ENCODE results near the gene CGB3.

CGB3 gene

DNA sequence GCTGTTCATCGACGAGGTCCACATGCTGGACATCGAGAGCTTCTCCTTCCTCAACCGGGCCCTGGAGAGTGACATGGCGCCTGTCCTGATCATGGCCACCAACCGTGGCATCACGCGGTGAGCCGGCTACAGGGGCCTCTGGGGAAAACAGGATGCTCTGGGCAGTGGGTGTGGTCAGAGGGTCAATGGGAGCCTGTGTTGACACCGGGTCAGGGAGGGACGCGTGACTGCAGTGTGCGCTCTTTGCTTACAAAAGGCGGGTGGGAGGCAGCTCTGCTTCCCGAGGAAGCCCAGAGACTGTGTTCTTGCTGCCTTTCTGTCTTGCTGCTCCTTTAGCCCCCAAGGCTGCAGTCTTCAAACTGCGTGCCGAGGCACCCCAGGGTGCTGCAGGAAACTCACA is 12.9 kb downstream of the CGB3 start:
- no peaks in the 10 kb centered on the region for H3K9me3 ChIP-seq
- TF ChIP-seq, protein P1, sequence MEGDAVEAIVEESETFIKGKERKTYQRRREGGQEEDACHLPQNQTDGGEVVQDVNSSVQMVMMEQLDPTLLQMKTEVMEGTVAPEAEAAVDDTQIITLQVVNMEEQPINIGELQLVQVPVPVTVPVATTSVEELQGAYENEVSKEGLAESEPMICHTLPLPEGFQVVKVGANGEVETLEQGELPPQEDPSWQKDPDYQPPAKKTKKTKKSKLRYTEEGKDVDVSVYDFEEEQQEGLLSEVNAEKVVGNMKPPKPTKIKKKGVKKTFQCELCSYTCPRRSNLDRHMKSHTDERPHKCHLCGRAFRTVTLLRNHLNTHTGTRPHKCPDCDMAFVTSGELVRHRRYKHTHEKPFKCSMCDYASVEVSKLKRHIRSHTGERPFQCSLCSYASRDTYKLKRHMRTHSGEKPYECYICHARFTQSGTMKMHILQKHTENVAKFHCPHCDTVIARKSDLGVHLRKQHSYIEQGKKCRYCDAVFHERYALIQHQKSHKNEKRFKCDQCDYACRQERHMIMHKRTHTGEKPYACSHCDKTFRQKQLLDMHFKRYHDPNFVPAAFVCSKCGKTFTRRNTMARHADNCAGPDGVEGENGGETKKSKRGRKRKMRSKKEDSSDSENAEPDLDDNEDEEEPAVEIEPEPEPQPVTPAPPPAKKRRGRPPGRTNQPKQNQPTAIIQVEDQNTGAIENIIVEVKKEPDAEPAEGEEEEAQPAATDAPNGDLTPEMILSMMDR (IDR thresholded peaks at IDR 0.05) = no peak
- H3K27ac ChIP-seq = no peak overlapping the region
- H3K4me3 ChIP-seq (ENCODE audit: low read depth in 1 of 2, low read length in 1 of 2) = no peak overlapping the region
- no peaks in the 10 kb centered on the region for H3K27me3 ChIP-seq
- no peaks in the 10 kb centered on the region for H3K4me1 ChIP-seq (ENCODE audit: control insufficient read depth in 1 of 2, insufficient read depth in 1 of 2, low read depth in 1 of 2, low read length in 1 of 2)
- peaks cover 78% of the 10 kb centered on the region for H3K36me3 ChIP-seq

DNA sequence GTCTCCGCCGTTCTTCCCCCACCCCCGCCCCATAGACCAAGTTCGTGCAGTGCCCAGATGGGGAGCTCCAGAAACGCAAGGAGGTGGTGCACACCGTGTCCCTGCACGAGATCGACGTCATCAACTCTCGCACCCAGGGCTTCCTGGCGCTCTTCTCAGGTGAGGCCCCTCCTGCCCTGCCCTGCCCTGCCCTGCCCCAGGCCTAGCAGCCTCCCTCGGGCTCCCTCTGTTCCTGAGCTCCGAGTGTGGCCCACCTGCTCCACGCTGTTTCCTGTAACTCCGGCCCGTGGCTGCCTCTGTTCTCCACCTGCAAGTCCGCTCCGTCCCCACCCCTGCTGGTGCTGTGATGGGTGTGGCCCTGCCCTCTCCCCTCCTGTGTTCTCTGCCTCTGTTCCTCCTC is 13.7 kb downstream of the CGB3 start:
- Histone ChIP-seq H3K36me3 (peaks cover 78% of the 10 kb centered on the region), H3K9me3 (no peaks in the 10 kb centered on the region), H3K4me1 (ENCODE audit: control insufficient read depth in 1 of 2, insufficient read depth in 1 of 2, low read depth in 1 of 2, low read length in 1 of 2) (no peaks in the 10 kb centered on the region), H3K27ac (no peak overlapping the region), H3K27me3 (no peaks in the 10 kb centered on the region), H3K4me3 (ENCODE audit: low read depth in 1 of 2, low read length in 1 of 2) (no peak overlapping the region)
- TF ChIP-seq, protein P1 (IDR thresholded peaks at IDR 0.05) = no peak

DNA sequence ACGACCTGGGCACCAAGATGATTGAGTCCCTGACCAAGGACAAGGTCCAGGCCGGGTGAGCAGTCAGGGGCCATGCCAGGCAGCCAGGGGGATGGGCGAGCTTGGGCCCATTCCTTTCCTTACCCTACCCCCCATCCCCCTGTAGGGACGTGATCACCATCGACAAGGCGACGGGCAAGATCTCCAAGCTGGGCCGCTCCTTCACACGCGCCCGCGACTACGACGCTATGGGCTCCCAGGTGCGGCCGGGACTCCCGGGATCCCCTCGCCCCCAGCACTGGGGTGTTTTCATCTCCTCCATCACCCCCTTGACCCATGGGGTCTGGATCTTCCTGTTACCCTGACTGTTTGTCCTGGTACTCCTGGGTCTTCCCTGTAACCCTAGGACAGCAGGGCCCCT is 14.3 kb downstream of the CGB3 start:
- Histone ChIP-seq H3K27ac (no peak overlapping the region), H3K36me3 (peaks cover 77% of the 10 kb centered on the region), H3K4me1 (ENCODE audit: control insufficient read depth in 1 of 2, insufficient read depth in 1 of 2, low read depth in 1 of 2, low read length in 1 of 2) (no peaks in the 10 kb centered on the region), H3K4me3 (ENCODE audit: low read depth in 1 of 2, low read length in 1 of 2) (no peak overlapping the region), H3K27me3 (no peaks in the 10 kb centered on the region), H3K9me3 (no peaks in the 10 kb centered on the region)
- TF ChIP-seq, protein P1 (IDR thresholded peaks at IDR 0.05) = no peak

DNA sequence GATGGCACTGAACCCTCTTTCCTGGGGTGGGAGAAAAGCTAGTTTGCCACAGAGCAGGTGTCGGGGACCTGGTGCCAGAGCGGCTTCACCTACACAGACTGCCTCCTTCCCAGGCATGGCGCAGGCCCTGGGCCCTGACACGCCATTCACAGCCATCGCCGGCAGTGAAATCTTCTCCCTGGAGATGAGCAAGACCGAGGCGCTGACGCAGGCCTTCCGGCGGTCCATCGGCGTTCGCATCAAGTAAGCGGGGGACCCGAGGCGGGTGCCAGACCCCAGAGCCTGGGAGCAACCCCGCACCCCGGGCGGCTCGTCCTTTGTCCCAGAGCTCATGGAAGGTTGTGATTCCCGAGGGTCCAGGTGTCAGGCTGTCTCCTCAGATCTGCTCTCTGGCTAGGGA is 17.2 kb downstream of the CGB3 start:
- no peaks in the 10 kb centered on the region for H3K27me3 ChIP-seq
- TF ChIP-seq, protein P1 (IDR thresholded peaks at IDR 0.05) = no peak
- H3K4me1 ChIP-seq (ENCODE audit: control insufficient read depth in 1 of 2, insufficient read depth in 1 of 2, low read depth in 1 of 2, low read length in 1 of 2) = no peaks in the 10 kb centered on the region
- H3K4me3 ChIP-seq (ENCODE audit: low read depth in 1 of 2, low read length in 1 of 2) = no peak overlapping the region
- H3K36me3 ChIP-seq = peaks cover 75% of the 10 kb centered on the region
- no peak overlapping the region for H3K27ac ChIP-seq
- no peaks in the 10 kb centered on the region for H3K9me3 ChIP-seq

DNA sequence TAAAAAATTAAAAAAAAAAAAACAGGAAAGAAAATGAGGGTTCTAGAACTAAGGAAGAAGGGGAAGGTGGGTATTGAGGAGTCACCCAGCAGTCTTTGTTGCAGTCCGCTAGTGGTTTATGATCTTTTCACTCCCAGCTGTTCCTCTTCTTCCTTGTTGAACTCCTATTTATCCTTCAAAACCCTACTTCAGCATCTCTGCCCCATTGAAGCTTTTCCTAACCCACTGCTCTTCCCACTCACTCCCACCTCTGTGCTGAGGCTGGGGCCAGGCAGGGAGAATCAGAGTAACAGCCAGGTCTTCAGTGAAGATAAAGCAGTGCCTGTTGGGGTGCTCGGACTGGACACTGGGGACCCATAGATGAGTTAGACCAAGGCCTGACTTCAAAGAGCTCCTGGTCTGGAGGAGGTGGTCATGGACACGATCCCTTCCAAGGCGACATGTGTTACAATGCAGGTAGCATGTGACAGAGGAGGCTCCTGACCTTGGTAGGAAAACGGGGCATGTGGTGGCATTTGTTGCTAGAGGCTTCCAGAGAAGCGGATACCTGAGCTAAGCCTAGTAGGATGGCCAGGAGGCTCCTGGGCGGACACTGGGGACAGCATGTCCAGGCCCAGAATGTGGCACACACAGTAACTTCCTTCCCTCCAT is 19.0 kb downstream of the CGB3 start:
- Histone ChIP-seq H3K4me3 (ENCODE audit: low read depth in 1 of 2, low read length in 1 of 2) (no peak overlapping the region), H3K4me1 (ENCODE audit: control insufficient read depth in 1 of 2, insufficient read depth in 1 of 2, low read depth in 1 of 2, low read length in 1 of 2) (no peaks in the 10 kb centered on the region), H3K36me3 (peaks cover 56% of the 10 kb centered on the region), H3K27me3 (no peaks in the 10 kb centered on the region), H3K27ac (no peak overlapping the region), H3K9me3 (no peaks in the 10 kb centered on the region)
- TF ChIP-seq, protein P1 (IDR thresholded peaks at IDR 0.05) = no peak

Data from neutrophil (primary cell).